Right atrium auricular region (tissue), 2 donors: ENCODE measurements around the gene PRADC1. TPM values are rescaled to one million over a fixed set of nuclear protein-coding genes. Genes with fewer than 3 reads are reported as not detected.
A peak's percentile ranks its signal among the peaks of the same experiment; 100 is the strongest.

ENCODE experiments used
- DNase-seq: peaks from one replicate; pipeline ENCODE4 v3.0.0-alpha.2; 2019; ENCODE audit warnings: low spot score
- H3K27ac ChIP-seq, 2 donors: fragments of 200-600 bp; sonication (generic); 1 replicate in 1 of 2; 2 replicates in 1 of 2; pipeline ENCODE4 v1.5.1; 2016 to 2019
- H3K27me3 ChIP-seq, 2 donors: fragments of 200-600 bp; sonication (generic); one replicate each; pipeline versions ENCODE4 v1.5.1 to v1.6.0; 2017 to 2019
- H3K36me3 ChIP-seq: fragments of 200-600 bp; sonication (generic); one replicate; pipeline ENCODE4 v1.5.1; 2016
- H3K4me1 ChIP-seq, 2 donors: fragments of 200-600 bp; sonication (generic); one replicate each; pipeline versions ENCODE4 v1.5.1 to v1.6.0; 2017 to 2019
- H3K4me3 ChIP-seq, 2 donors: fragments of 200-600 bp; sonication (generic); 1 replicate in 1 of 2; 2 replicates in 1 of 2; pipeline ENCODE4 v1.5.1; 2017 to 2019; ENCODE audit warnings: mild to moderate bottlenecking in 1 of 2, moderate library complexity in 1 of 2
- H3K9me3 ChIP-seq, 2 donors: fragments of 200-600 bp; sonication (generic); one replicate each; pipeline ENCODE4 v1.5.1; 2019
- CTCF ChIP-seq, 2 donors: fragments of 200-600 bp; sonication (generic); IDR thresholded peaks; one replicate each; pipeline ENCODE4 v1.5.1; 2019; ENCODE audit warnings: antibody characterized with exemption in 2 of 2
- total RNA-seq, 2 donors: library from RNA; depleted of rRNA; stranded (reverse); fragments of >200 nt; gene quantifications; one replicate each; pipeline ENCODE4 v1.1.0, GENCODE V29; 2016

Gene PRADC1
- total RNA-seq, 2 donors from 2014 or later = 49.5 to 124 TPM

GRCh38 chr2:73268830-73269685 is 36.0 kb upstream of the PRADC1 start:
- H3K27ac ChIP-seq = no peak overlapping the region
- peaks cover 0 to 7% of the 10 kb centered on the region in 2 donors for H3K4me1 ChIP-seq
- no peak for DNase-seq
- peaks cover 0 to 2% of the 10 kb centered on the region in 2 donors for H3K27me3 ChIP-seq
- TF ChIP-seq CTCF (IDR thresholded peaks at IDR 0.05) = no peak
- peak overlapping the region in 1 of 2 donors; percentile 9 for H3K4me3 ChIP-seq
- no peaks in the 10 kb centered on the region for H3K36me3 ChIP-seq
- no peaks in the 10 kb centered on the region for H3K9me3 ChIP-seq

GRCh38 chr2:73268366-73268829 is 35.4 kb upstream of the PRADC1 start:
- Histone ChIP-seq H3K36me3 (no peaks in the 10 kb centered on the region), H3K9me3 (no peaks in the 10 kb centered on the region), H3K4me1 (peaks cover 0 to 7% of the 10 kb centered on the region in 2 donors), H3K4me3 (peak overlapping the region in 1 of 2 donors; percentile 9), H3K27ac (no peak overlapping the region), H3K27me3 (peaks cover 0 to 2% of the 10 kb centered on the region in 2 donors)
- DNase-seq = no peak
- TF ChIP-seq CTCF (IDR thresholded peaks at IDR 0.05) = no peak

- no peaks in the 10 kb centered on the region for H3K9me3 ChIP-seq
- TF ChIP-seq CTCF (IDR thresholded peaks at IDR 0.05) = no peak
- no peaks in the 10 kb centered on the region for H3K36me3 ChIP-seq
- peaks cover 0 to 7% of the 10 kb centered on the region in 2 donors for H3K4me1 ChIP-seq
- no peak overlapping the region for H3K4me3 ChIP-seq
- H3K27ac ChIP-seq = no peak overlapping the region
- H3K27me3 ChIP-seq = peaks cover 0 to 2% of the 10 kb centered on the region in 2 donors
- DNase-seq = no peak
These were observed 34.0 kb upstream of the PRADC1 start for GRCh38 chr2:73267008-73267407.

- Histone ChIP-seq H3K27me3 (peaks cover 0 to 2% of the 10 kb centered on the region in 2 donors), H3K4me3 (no peak overlapping the region), H3K27ac (no peak overlapping the region), H3K4me1 (peaks cover 0 to 7% of the 10 kb centered on the region in 2 donors), H3K36me3 (no peaks in the 10 kb centered on the region), H3K9me3 (no peaks in the 10 kb centered on the region)
- TF ChIP-seq CTCF (IDR thresholded peaks at IDR 0.05) = no peak
- DNase-seq = no peak
These were observed 33.2 kb upstream of the PRADC1 start for GRCh38 chr2:73266061-73266901.

GRCh38 chr2:73265298-73266060 is 32.4 kb upstream of the PRADC1 start:
- peaks cover 0 to 7% of the 10 kb centered on the region in 2 donors for H3K4me1 ChIP-seq
- DNase-seq = no peak
- H3K9me3 ChIP-seq = no peaks in the 10 kb centered on the region
- no peaks in the 10 kb centered on the region for H3K36me3 ChIP-seq
- H3K27ac ChIP-seq = no peak overlapping the region
- no peak for TF ChIP-seq CTCF (IDR thresholded peaks at IDR 0.05)
- H3K27me3 ChIP-seq = peaks cover 0 to 2% of the 10 kb centered on the region in 2 donors
- H3K4me3 ChIP-seq = no peak overlapping the region
